LNCAP (cell line): Measurements from ENCODE around the gene GOSR2.

Experiments
- CTCF ChIP-seq: fragments of 450-650 bp; IDR thresholded peaks from 2 replicates; pipeline ENCODE4 v1.5.1; 2017; ENCODE audit warnings: mild to moderate bottlenecking

Gene GOSR2

GRCh38 chr17:46886310-46886663, 36.7 kb upstream of the GOSR2 start:
- TF ChIP-seq CTCF = no peak

GRCh38 chr17:46887717-46888116, 35.2 kb upstream of the GOSR2 start:
- no peak for TF ChIP-seq CTCF

GRCh38 chr17:46888727-46889126, 34.2 kb upstream of the GOSR2 start:
- TF ChIP-seq CTCF = no peak

GRCh38 chr17:46889519-46889918, 33.4 kb upstream of the GOSR2 start:
- TF ChIP-seq CTCF = no peak

GRCh38 chr17:46889992-46890564, 32.9 kb upstream of the GOSR2 start:
- no peak for TF ChIP-seq CTCF

- TF ChIP-seq CTCF = no peak
These were observed 32.3 kb upstream of the GOSR2 start for GRCh38 chr17:46890638-46891037.

GRCh38 chr17:46892192-46892703, 30.7 kb upstream of the GOSR2 start:
- no peak for TF ChIP-seq CTCF

- no peak for TF ChIP-seq CTCF
These were observed 28.9 kb upstream of the GOSR2 start for GRCh38 chr17:46894024-46894423.
